Measurements from ENCODE around the gene FAM168A. TPM values are rescaled to one million over a fixed set of nuclear protein-coding genes. Genes with fewer than 3 reads are reported as not detected.

FAM168A gene
- polyA plus RNA-seq, 2 of the 4 experiments (the other 2 are of a cell fraction), result 15.3 to 19.2 TPM

- 84% methylated on average over 5 of the region's 5 CpGs for WGBS (ENCODE audit: missing lambda C conversion rate)
Measured at GRCh38 chr11:73398132-73398526, 199.8 kb downstream of the FAM168A start.

GRCh38 chr11:73397468-73398131 is 200.3 kb downstream of the FAM168A start:
- no peak for ATAC-seq
- Histone ChIP-seq H3K4me1 (peaks cover 3% of the 10 kb centered on the region; the same call in 1 of the 3 replicates), H3K9me3 (no peaks in the 10 kb centered on the region), H3K4me2 (no peak overlapping the region), H3K27ac (no peak overlapping the region), H3K4me3 (no peak overlapping the region)
- no peak for DNase-seq (ENCODE audit: low read depth in 1 of 2, low spot score in 1 of 2)
- no peak for TF ChIP-seq PBX3 (IDR thresholded peaks at IDR 0.05)
- TF ChIP-seq JUNB (IDR thresholded peaks at IDR 0.05), result no peak
- no peak for TF ChIP-seq BHLHE40 (IDR thresholded peaks at IDR 0.05; ENCODE audit: low read depth, low read length)
- no peak for TF ChIP-seq MAFK (IDR thresholded peaks at IDR 0.05; ENCODE audit: partially characterized antibody)
- TF ChIP-seq PHF8 (IDR thresholded peaks at IDR 0.05; ENCODE audit: borderline replicate concordance, low read depth), result no peak
- TF ChIP-seq ESRRA (IDR thresholded peaks at IDR 0.05; ENCODE audit: borderline replicate concordance, low read length), result no peak
- TF ChIP-seq RNF2 (IDR thresholded peaks at IDR 0.05; ENCODE audit: borderline replicate concordance, low read depth), result no peak
- no peak for TF ChIP-seq CBX2 (IDR thresholded peaks at IDR 0.05; ENCODE audit: borderline replicate concordance, low read depth)
- no peak for TF ChIP-seq BCL3 (IDR thresholded peaks at IDR 0.05)
- TF ChIP-seq TFCP2L1 (CRISPR knock-in tag; IDR thresholded peaks at IDR 0.05), result no peak
- TF ChIP-seq RFX5 (IDR thresholded peaks at IDR 0.05), result no peak
- TF ChIP-seq HOXB13 (CRISPR knock-in tag; IDR thresholded peaks at IDR 0.05; ENCODE audit: low read depth), result no peak
- TF ChIP-seq CTCF (IDR thresholded peaks at IDR 0.05), result no peak
- no peak for TF ChIP-seq EHMT2 (IDR thresholded peaks at IDR 0.05; ENCODE audit: low read depth)
- no peak for TF ChIP-seq CHD4 (IDR thresholded peaks at IDR 0.05; ENCODE audit: borderline replicate concordance)
- no peak for TF ChIP-seq EHF (CRISPR knock-in tag; IDR thresholded peaks at IDR 0.05)
- TF ChIP-seq HDAC2 (IDR thresholded peaks at IDR 0.05), result no peak
- TF ChIP-seq RARB (CRISPR knock-in tag; IDR thresholded peaks at IDR 0.05), result no peak
- no peak for TF ChIP-seq HOXA7 (CRISPR knock-in tag; IDR thresholded peaks at IDR 0.05)
- POLR2A ChIA-PET, result no interaction called here
- CTCF ChIA-PET, result interaction anchor here (1.0 to 24.4 kb wide), 8 partner anchors 9 to 264 kb away, joined by 3 to 667 read pairs (median 8); partner anchors contain the start of genes ARHGEF17 and RELT
- WGBS (ENCODE audit: missing lambda C conversion rate), result 87% methylated on average over 8 of the region's 8 CpGs
- FAIRE-seq, result no peak

More at GRCh38 chr11:73398132-73398526, 199.8 kb downstream of the FAM168A start:
- TF ChIP-seq FOSB (CRISPR knock-in tag; IDR thresholded peaks at IDR 0.05) (no peak), JUN (IDR thresholded peaks at IDR 0.05) (no peak), ZSCAN20 (CRISPR knock-in tag; IDR thresholded peaks at IDR 0.05) (no peak), ESRRA (IDR thresholded peaks at IDR 0.05; ENCODE audit: borderline replicate concordance, low read length) (no peak), RFX5 (IDR thresholded peaks at IDR 0.05) (no peak), HES2 (IDR thresholded peaks at IDR 0.05) (no peak), HEYL (CRISPR knock-in tag; IDR thresholded peaks at IDR 0.05) (no peak), E2F6 (IDR thresholded peaks at IDR 0.05; ENCODE audit: borderline replicate concordance, low read depth) (no peak), MAZ (IDR thresholded peaks at IDR 0.05; ENCODE audit: borderline replicate concordance, low read depth, low read length) (no peak), EHF (CRISPR knock-in tag; IDR thresholded peaks at IDR 0.05) (no peak), CBX2 (IDR thresholded peaks at IDR 0.05; ENCODE audit: borderline replicate concordance, low read depth) (no peak), NPAS2 (CRISPR knock-in tag; IDR thresholded peaks at IDR 0.05; ENCODE audit: borderline replicate concordance) (no peak), POLR2AphosphoS2 (conservative IDR thresholded peaks at IDR 0.05; ENCODE audit: low read length) (no peak; the same call in 1 of the 2 replicates), MAX (IDR thresholded peaks at IDR 0.05) (no peak), FOXS1 (CRISPR knock-in tag; IDR thresholded peaks at IDR 0.05) (no peak)
- POLR2A ChIA-PET, result no interaction called here
- Histone ChIP-seq H3K4me2 (no peak overlapping the region), H3K4me3 (no peak overlapping the region), H3K27ac (no peak overlapping the region), H3K4me1 (peaks cover 3% of the 10 kb centered on the region; the same call in 1 of the 3 replicates), H3K9me3 (no peaks in the 10 kb centered on the region)
- ATAC-seq, result no peak
- no peak for FAIRE-seq
- CTCF ChIA-PET, result interaction anchor here (1.0 to 24.4 kb wide), 6 partner anchors 9 to 264 kb away, joined by 3 to 667 read pairs (median 21); partner anchors contain the start of genes ARHGEF17 and RELT
- DNase-seq (ENCODE audit: low read depth in 1 of 2, low spot score in 1 of 2), result no peak

All from A549 (cell line).